ENCODE measurements around the gene XYLT1.

DNA sequence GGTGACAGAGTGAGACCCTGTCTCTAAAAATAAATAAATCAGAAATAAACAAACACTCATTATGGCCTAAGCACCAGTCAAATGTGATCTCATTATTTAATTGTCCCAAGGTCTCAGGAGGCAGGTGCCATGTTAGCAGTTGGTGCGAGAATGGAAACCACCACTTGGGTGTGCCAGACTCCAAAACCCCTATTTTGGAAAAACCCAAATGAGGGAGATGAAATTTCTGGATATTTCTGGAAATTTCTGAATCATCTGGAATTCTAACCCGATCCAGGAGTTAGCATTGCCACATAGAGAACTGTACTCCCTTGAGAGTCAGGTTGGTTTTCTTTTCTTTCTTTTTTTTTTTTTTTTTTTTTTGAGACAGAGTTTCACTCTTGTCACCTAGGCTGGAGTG, 264.0 kb downstream of the XYLT1 start:
- TF ChIP-seq POLR2A (IDR thresholded peaks at IDR 0.05; ENCODE audit: low read depth, low read length) (no peak), SPI1 (IDR thresholded peaks at IDR 0.05; ENCODE audit: low read depth, low read length) (no peak), TAF1 (IDR thresholded peaks at IDR 0.05; ENCODE audit: low read depth, low read length) (no peak), POLR2AphosphoS5 (IDR thresholded peaks at IDR 0.05; ENCODE audit: low read depth, low read length) (no peak)
